ENCODE data around the gene MYRIP.

DNA sequence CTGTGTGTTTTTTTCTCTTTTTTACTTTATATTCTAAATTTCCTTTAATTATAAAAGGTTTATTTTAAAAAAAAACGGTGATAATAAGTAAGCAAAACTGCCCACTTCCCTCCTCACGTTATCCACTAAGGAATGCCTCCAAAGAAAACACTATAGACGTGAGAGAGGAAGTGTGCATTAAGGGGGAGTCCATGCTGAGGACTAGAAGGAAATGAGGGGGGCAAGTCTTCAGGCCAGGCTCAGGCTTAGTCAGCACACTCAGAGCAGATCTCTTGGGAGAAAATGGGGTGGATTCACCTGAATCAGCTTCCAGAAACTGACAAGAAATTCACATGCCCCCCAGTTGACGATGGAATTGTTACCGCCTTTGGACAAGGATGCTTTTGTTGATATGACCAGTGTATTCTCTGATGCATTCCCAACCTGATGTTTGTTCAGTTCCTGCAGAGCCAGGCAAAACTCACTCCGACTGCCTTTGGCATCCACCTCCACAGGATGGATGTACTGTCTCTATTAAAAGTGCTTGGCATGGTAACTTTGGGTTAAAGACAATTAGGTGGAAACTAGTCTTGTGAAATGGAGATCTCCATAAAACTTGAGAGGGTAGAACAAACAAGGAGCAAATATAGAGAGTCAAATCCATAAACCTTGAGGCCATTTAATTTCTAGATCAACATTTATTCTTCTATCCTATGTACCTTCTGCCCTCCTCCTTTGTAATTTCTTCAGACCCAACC, 167.8 kb downstream of the MYRIP start:
- TF ChIP-seq, protein P1, sequence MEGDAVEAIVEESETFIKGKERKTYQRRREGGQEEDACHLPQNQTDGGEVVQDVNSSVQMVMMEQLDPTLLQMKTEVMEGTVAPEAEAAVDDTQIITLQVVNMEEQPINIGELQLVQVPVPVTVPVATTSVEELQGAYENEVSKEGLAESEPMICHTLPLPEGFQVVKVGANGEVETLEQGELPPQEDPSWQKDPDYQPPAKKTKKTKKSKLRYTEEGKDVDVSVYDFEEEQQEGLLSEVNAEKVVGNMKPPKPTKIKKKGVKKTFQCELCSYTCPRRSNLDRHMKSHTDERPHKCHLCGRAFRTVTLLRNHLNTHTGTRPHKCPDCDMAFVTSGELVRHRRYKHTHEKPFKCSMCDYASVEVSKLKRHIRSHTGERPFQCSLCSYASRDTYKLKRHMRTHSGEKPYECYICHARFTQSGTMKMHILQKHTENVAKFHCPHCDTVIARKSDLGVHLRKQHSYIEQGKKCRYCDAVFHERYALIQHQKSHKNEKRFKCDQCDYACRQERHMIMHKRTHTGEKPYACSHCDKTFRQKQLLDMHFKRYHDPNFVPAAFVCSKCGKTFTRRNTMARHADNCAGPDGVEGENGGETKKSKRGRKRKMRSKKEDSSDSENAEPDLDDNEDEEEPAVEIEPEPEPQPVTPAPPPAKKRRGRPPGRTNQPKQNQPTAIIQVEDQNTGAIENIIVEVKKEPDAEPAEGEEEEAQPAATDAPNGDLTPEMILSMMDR (IDR thresholded peaks at IDR 0.05) = no peak
- TF ChIP-seq POLR2A (IDR thresholded peaks at IDR 0.05) (no peak), POLR2AphosphoS5 (IDR thresholded peaks at IDR 0.05) (no peak), EP300 (IDR thresholded peaks at IDR 0.05) (no peak)
